Embryonic facial prominence (tissue), 1 donor: ENCODE data around the gene FTL.

Source experiments
- DNase-seq: peaks from one replicate; pipeline ENCODE4 v3.0.0-alpha.2; 2016; ENCODE audit errors: extremely low spot score

FTL gene

GRCh38 chr19:48965806-48966540, 864 bp downstream of the FTL start:
- peak; percentile 80 for DNase-seq

- no peak for DNase-seq
These were observed 1.6 kb downstream of the FTL start for GRCh38 chr19:48966541-48967345.

GRCh38 chr19:48967346-48968178, 2.5 kb downstream of the FTL start:
- no peak for DNase-seq

DNA sequence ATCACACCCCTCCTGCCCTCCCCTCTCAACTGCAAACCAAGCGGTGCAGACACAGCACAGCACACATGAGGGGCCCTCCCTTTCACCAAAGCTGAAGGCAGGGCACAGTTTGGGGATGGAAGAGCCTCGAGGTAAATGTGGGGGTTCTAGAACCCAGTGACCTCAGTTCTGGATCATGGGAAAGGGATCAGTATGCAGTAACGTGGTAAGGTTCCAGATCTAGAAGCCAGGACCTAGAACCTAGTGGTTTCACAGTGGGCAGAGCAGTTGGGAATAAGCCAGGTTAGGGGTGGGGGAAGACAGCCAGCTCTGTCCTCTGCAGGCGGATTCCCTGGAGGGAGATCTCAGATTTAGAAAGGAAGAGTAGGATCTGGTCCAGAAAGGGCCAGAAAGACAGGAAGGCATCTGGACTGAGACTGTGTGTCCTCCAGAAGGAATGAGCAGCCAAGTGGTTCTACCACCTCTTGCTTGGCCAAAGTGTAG, 3.1 kb downstream of the FTL start:
- no peak for DNase-seq

DNA sequence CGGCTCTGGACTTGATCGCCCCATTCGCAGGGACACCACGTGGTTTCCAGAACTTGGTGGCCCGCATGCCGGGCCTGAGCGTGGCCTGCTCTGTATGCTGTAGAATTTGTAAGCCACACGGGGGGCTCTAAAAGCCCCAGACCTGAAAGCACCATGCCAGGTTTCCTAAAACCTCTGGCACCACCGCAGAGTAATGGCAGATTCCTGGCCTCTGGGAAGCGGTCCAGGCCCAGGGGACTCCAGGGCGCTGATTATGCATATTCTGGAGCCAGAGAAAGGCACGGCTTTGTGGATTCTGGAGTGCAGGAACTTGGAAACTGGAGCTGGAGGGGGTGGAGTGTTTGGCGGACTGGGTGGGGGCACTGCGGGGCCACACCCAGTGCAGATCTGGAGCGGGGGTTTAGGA, 3.7 kb downstream of the FTL start:
- DNase-seq = no peak

GRCh38 chr19:48969276-48970138, 4.4 kb downstream of the FTL start:
- DNase-seq = no peak

GRCh38 chr19:48970139-48970766, 5.1 kb downstream of the FTL start:
- no peak for DNase-seq

- DNase-seq = peak; percentile 67
These were observed 5.8 kb downstream of the FTL start for GRCh38 chr19:48970923-48971395.

DNA sequence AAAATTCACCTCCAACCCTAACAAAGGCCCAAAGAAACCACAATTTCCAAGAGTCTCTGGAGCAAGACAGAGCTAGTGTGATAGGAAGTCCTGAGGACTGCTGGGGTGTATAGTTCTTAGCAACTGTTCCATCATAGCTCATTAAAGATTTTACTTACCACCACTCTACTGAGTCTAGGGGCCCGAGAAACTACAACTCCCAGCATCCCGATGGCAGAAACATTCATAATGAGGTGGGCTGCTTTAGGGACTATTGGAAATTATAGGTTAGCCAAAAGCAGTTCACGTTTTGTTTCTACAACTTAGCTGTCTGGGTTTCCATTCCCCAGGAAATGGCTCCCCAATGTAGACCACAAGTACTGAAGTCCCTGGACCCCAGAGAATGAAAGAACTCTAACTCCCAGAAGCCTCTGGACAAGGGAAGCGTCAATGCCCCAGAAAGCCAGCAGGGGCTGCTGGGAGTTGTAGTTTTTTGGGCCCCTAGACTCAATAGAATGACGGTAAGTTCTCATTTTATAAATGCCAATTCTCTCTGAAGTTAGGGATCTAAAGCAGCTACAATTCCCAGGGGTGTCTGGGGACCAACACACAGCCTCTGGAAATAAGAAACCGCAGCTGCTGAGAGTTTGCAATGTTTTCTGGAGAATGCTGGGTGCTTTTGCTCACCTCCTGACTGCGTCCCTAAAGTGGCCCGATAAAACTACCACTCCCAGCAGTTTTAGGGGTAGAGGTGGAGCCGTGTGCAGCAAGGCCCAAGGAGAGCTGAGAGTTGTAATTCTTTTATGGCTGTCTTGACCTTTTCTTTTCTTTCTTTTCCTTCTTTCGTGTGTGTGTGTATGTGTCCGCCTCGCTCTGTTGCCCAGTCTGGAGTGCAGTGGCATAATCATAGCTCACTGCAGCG, 11.1 kb downstream of the FTL start:
- DNase-seq = no peak

DNA sequence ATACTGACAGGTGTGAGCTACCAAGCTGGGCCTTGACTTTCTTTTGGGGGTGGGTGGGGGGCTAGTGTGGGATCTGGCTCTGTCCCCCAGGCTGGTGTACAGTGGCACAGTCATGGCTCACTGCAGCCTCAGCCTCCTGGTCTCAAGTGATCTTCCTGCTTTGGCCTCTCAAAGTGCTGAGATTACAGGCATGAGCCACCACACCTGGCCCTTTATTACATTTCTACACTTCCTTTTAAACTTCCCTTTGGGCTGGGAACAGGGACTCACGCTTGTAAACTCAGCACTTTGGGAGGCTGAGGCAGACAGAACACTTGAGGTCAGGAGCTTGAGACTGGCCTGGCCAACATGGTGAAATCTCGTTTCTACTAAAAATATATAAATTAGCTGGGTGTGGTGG, 12.0 kb downstream of the FTL start:
- no peak for DNase-seq

GRCh38 chr19:48982280-48982679, 17.2 kb downstream of the FTL start:
- DNase-seq = no peak

GRCh38 chr19:48985711-48986110, 20.6 kb downstream of the FTL start:
- DNase-seq = no peak

DNA sequence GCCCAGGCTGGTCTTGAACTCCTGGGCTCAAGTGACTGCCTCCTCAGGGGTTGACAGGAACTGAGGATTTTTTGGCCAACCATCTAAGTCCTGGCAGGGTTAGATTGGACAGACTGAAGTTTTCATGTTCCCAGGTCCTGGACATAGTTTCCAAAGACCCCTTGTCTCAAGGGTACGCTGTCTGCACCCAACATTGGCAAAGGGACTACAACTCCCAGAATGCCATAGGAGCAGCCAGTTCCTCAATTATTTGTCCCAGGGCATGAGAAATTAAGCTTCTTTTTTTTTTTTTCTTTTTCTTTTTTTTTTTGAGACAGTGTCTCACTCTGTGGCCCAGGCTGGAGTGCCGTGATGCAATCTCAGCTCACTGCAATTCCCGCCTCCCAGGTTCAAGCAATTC, 21.1 kb downstream of the FTL start:
- no peak for DNase-seq

DNA sequence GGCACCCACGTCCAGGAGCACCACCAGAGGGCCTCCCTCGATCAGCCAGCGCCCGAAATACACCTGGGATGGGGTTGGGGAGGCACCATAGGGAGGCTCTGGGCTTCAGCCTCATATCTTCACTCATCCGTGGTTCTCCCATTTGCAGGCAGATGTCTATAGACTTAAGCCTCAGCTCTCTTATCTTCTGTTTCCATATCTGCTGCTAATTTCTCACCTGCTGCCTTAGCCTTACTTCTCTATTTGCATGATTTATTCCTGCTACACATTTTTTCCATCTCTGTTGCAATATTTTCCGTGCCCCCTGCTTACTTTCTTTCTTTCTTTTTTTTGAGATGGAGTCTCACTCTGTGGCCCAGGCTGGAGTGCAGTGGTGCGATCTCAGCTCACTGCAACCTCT, 22.2 kb downstream of the FTL start:
- no peak for DNase-seq

DNA sequence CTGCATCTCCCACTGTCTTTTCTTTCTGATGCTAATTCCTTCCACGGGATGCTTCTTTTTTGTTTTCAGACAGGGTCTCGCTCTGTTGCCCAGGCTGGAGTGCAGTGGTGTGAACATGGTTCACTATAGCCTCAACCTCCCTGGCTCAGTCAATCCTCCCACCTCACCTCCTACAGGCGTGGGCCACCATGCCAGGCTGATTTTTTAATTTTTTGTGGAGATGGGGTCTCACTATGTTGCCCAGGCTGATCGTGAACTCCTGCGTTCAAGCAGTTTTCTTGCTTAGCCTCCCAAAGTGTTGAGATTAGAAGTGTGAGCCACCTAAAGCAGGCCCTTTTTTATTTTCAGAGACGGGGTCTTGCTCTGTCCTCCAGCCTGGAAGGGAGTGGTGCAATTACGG, 23.2 kb downstream of the FTL start:
- DNase-seq = no peak

GRCh38 chr19:48988860-48989259, 23.8 kb downstream of the FTL start:
- no peak for DNase-seq

DNA sequence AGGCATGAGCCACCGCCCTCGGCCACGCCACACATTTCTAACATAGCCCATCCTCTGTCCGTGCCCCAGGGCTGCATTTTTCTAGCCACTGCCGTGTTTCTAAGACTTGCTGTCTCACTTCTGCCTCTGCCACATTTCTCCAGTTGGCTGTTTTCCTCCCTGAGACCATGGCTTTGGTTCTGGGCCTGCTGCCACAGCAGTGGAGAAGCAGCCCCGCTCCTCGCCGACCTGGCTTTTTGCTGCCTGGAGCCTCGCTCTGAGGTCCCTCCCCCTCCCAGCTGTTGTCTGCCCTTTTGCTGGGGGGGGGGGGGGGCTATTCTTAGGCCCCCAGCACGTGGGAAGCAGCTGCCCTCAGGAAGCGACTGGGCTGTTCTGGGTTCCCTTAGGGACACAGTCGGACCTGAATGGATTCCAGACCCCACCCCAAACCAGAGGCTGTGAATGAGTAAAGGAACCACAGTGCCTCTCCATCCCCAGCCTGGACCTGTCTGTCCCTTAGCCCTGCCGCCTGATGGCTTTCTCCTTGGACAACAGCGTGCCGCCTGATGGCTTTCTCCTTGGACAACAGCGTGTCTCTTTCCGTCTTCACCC, 24.7 kb downstream of the FTL start:
- DNase-seq = no peak

- no peak for DNase-seq
These were observed 25.3 kb downstream of the FTL start for GRCh38 chr19:48990400-48990799.

DNA sequence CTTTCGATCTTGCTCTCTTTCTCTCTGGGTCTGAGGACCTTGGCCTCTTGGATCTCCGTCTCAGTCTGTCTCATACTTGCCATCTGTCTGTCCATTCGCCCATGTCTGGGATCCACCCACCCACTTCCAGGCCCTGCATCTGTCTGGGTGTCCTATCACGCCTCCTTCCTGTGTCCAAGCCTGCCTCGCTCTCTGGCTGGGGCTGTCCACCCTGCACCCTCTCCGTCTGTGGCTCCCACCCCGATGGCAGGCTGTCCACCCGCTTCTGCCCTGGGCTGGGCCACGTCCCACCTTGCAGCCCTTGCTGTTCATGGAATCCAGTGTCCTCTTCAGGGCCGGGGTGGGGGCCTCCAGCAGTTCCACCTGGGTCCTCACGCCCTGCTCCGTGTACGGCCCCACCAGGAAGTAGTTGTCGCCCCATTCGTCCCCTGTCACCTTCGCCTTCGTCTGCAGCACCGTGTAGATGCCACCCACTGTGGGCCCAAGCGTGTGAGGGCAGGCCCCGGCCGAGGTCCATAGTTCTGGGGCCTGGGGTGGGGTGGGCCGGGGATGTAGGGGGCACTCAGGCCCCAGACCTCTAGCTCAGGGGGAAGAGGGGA, 26.0 kb downstream of the FTL start:
- no peak for DNase-seq
